Globus pallidus (tissue), 1 donor: ENCODE results near the gene ABHD17A.
A peak's percentile ranks its signal among the peaks of the same experiment; 100 is the strongest.

Experiments used
- DNase-seq: peaks from one replicate; pipeline ENCODE4 v3.0.0-alpha.2; 2015; ENCODE audit warnings: low spot score

The ABHD17A gene

GRCh38 chr19:1852581-1853128 lies 32.6 kb downstream of the ABHD17A start:
- DNase-seq = no peak

DNA sequence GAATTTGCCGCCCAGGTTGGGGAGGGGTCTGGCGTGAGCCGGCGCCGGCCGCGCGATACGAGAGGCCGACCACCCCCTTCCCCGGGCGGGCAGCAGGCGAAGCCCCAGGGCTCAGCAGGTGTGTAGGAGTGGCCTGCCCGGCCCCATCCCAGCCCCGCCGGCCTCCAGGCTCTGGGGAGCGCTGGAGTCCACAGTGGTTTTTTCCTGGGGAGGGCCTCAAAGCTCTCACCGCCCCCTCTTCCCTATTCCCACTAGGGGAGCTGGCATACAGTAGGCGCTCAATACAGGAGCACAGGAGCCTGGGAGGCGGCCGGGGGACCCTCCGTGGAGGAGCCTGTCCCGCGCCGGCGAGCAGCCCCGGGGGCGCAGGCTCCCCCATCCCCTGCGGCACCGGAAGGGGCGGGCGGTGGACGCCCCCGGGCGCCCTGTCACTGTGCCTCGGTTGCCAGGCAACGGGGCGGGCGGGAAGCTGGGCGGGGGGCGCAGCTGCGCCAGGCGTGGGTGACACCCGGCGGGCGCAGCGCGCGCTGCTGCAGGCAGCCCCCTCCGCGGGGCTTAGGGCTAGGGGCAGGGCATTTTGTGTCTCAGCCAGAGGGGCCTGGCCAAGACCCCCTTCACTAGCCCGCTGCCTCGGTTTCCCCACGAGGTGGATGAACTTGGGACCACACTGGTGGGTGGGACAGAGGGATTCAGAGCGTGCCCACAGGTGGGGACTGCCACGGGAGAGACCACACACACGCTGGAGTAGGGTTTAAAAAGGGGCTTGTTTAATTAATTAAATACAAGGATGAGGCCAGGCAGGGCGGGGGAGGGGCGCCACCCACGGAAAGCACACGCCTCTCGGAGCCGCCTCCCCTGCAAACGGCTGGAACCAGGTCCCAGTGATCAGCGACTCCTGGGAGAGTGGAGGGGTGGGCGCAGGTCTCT lies 33.4 kb downstream of the ABHD17A start:
- no peak for DNase-seq

GRCh38 chr19:1850809-1851653 lies 34.3 kb downstream of the ABHD17A start:
- DNase-seq = no peak

GRCh38 chr19:1849886-1850398 lies 35.4 kb downstream of the ABHD17A start:
- no peak for DNase-seq

DNA sequence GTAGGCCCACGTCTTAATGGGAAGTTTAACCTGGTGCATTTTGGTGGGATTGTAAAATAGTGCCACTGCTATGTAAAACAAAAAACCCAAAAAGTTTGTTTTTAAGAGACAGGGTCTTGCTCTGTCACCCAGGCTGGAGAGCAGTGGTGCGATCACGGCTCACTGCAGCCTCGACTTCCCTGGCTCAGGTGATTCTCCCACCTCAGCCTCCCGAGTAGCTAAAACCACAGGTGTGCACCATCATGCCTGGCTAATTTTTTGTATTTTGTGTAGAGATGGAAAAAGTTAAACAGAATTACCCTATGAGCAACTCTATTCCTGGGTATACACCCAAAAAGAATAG lies 36.2 kb downstream of the ABHD17A start:
- no peak for DNase-seq

DNA sequence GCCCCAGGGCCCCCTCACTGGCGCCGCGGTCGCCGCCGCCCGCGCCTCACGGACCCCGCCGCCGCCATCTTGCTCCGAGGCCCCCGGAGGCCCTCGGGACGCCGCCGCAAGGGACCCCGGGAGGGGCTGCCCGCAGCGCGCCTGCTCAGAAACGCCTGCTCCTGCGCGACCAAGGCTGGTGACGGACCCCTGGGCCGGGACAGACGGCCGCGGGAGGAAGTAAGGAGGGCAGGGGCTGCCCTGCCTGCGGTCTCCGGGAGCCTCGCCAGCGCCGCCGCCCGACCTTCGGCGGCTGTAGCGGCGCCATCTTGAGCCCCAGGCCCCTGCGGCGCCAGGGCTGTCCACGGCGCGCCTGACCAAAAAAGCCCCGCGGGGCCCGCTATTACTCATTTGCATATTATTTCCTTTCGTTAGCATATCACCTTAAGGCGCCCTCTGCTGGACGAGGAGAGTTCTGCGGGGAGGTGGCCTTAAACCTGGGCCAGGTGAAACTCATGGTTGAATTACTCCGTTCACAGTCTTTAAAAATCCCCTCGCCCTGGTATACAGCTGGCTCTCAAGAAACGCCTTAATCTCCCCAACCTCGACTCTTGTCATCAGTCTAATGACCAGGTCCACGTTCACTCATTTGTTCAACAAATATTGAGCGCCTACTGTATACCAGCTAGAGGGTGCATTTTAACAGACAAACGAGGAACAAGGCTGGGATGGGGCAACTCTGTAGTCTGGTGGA lies 36.7 kb downstream of the ABHD17A start, which contains the start of gene REXO1:
REXO1 (minus strand) TSS at position 85 of the 733 bp plus-strand sequence. CDS start 125 bp downstream, outside the sequence.
- DNase-seq = peak; percentile 91

GRCh38 chr19:1847684-1848398 lies 37.5 kb downstream of the ABHD17A start:
- DNase-seq = no peak

DNA sequence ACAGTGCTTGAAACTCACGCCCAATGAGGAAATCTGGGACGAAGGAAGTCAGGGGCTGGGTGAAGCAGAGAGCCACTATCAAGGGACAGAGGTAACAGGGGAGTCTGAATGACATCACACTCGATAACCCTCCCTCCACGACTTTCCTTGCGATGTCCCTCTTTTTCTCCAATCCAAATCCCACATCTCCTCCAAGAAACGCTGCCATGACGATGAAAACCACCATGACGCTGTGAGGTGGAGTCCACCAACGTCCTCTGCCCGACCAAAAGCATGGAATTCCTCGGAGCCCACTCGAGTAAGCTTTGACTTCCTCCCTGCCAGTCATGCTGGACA lies 38.0 kb downstream of the ABHD17A start:
- DNase-seq = no peak

- DNase-seq = no peak
These were observed 38.6 kb downstream of the ABHD17A start for GRCh38 chr19:1846517-1847204.

DNA sequence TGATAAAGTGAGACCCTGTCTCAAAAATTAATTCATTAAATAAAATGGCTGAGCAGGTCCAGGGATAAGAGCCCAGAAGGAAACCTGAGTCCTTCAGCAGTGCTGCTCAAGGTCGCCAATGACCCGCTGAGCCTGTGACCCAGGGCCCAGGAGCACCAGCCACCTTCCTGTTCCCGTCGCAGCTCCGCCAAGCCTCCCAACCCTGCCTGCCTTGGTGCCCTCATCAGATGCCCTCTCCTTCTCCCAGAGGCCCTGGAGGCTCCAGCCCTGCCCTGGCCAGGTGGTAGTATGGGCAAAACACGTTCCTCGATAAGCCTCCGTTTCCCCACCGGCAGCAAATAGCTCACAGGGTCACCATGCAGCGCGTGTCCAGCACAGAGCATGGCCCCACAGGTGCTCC lies 39.7 kb downstream of the ABHD17A start:
- no peak for DNase-seq

DNA sequence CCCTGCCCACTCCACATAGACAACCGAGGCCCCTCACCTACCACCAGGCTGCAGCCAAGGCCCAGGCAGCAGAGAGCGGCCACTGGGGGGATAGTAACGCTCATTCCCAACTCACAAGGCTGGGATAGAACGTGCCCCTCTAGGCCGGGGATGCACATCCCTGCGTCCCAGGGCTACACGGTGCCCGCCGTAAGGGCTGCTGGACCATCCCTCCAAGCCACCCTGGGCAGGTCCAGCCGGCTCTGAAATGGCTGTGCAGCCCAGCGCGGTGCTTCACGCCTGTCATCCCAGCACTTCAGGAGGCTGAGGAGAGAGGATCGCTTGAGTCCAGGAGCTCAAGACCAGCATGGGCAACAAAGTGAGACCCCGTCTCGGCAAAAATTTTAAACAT lies 40.2 kb downstream of the ABHD17A start:
- DNase-seq = no peak

- DNase-seq = no peak
These were observed 40.7 kb downstream of the ABHD17A start for GRCh38 chr19:1844513-1845124.

- DNase-seq = no peak
These were observed 41.5 kb downstream of the ABHD17A start for GRCh38 chr19:1843646-1844394.

DNA sequence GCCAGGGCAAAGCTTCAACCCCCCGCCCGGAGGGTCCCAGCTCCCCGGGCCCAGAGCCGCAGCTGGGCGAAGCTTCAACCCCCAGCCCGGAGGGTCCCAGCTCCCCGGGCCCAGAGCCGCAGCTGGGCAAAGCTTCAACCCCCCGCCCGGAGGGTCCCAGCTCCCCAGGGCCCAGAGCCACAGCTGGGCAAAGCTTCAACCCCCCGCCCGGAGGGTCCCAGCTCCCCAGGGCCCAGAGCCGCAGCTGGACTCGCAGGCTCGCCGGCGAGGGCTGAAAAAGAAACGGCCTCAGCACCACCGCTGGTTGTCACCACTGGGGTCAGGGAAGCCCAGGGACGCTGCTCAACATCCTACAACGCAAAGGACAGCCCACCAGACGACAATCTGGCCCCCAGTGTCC lies 42.2 kb downstream of the ABHD17A start:
- DNase-seq = no peak

DNA sequence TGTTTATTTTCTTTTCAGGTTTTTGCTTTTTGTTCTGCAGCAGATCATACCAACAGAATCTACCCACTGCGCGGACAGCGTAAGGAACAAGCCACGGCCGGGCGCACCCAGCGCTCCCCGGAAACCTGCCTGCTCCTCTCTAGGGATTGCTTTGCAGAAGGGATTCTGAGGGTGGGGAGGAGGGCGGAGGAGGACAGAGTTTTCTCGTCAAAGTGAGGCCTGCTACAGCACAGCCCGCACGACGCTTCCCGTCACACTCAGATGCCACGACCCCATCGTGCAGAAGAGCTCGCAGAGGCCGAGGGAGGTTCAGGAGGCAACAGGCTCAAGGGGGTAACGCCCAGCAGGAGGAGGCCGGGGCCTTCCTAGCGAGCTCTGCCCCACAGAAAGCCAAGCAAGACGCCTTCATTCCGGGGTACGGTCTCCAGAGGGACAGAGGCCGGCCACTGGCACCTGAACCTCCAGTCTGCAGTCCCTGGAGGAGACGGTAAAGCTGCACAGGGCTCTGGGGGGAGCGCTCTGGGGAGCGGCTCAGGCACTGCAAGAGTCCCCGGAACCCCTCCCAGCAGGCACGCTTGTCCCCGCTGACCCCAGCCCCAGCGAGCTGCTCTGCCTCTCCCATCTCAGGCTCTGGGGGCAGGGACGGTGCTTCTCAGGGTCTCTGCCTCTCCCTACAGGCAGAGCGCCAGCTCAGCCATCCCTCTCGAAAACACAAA lies 43.9 kb downstream of the ABHD17A start:
- DNase-seq = no peak

- no peak for DNase-seq
These were observed 44.7 kb downstream of the ABHD17A start for GRCh38 chr19:1840541-1841115.

DNA sequence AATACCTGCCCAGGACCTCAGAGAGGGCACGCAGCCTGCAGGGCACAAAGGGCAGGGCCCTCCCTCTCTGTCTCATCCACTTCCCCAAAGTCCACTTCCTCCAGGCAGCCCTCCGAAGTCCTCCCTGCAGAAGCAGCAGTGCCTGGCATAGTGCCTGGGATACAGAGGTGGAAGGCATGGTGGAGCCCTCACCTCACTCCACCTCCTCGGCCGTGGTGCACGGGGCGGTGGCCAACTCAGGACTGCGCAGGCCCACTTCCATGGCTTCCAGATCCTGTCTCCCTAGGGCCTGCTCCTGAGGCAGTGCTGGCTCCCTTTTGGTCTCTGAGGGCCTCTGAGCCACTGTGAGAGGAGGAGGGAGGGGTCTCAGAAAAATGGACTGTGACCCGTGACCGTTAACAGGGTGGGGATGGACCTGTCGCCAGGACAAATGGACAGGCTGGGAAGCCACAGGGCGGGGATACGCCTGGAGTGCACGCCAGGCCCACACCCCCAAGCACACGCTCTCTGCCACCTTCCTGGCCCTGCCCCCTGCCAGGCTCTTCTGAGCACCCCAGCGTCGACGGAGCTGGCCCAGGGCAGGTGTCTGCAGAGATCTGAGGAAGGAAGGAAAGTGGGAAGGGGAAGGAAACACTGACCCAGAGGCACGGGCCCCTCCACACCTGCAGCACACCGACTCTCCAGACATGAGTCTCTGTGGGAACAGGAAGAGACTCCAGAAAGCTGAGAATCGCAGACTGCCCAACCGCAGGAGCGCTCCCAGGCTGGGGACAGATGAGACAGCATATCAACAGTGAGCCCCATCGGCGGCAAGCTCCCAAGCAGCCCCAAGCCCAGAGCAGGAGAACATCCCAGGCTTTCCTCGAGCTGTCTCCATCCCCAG lies 45.4 kb downstream of the ABHD17A start:
- DNase-seq = no peak
